ENCODE data around the gene IGFL3.
"Not testable (repeated sequence)": the region's sequence is repeated elsewhere in the genome, so short reads cannot be mapped to it uniquely, and the experiment has no call there.

The IGFL3 gene

DNA sequence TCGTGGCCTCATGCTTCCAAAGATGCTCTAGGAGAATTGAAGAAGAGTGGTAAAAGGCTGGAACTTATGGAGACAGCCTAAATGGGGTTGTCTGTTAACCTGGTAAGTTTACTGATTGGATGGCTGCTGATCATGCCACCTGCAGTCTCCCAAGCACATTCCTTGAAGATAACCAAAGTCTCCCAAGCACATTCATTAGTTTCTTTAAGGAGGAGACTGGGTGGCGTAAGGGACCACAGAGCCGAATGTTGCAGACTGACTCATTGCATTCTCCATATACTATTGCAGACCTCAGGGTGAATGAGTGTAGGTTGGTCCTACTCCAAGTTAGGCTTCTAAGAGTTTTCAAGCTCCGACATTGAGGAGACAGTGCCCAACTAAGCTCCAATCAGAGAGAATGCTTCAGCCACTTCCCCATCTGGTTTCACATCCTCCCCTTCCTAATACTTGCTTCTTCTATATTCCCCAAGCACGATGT is at the start of gene IGFL3:
TSS of gene IGFL3 (minus strand) at position 51 of the 478 bp plus-strand sequence. CDS start at position 12, 39 bp downstream.
- no peak for DNase-seq (ENCODE audit: low read depth, low spot score)

DNA sequence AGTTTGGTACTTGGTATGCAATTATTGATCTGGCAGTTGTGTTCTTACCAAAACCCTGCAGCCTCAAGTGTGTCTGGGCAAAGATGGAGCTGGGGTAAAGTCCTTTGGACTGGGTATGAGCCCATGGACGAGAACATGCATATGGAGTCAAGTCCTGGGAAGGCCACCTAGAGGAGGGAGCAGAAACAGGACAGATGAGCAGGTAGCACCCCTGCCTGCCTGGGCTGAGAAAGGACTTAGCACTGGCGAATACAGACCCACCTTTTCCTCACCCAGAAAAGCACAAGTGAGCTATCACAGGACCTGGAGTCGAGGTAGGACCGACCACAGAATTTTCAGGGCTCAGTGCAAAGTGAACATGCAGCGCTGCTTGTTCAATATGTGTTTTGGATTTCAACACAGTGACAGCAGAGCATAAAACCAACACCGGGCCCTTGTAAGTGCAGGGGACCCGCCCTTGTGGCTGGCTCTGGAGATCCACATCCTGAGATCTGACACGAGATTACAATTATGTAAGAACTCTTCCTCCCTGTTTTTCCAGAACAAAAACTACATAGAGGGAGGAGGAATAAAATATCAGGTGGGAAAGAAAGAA is 49.5 kb upstream of the IGFL3 start:
- DNase-seq (ENCODE audit: low read depth, low spot score) = no peak

DNA sequence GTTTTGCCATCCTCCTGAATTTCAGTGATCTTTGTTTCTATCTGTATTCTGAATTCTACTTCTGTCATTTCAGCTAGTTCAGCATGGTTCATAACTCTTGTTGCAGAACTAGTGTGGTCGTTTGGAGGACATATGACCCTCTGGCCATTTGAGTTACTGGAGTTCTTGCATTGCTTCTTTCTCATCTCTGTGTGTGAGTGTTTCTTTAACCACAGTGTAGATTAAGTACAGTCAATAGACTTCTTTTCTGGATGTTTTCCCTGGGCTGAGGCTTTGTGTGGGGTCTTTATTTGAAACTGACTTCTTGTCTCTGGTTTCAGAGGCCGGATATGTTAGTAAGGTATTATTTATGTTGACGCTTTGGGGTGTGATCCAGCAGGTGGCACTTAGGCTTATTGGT is 38.2 kb upstream of the IGFL3 start:
- DNase-seq (ENCODE audit: low read depth, low spot score) = no peak

DNA sequence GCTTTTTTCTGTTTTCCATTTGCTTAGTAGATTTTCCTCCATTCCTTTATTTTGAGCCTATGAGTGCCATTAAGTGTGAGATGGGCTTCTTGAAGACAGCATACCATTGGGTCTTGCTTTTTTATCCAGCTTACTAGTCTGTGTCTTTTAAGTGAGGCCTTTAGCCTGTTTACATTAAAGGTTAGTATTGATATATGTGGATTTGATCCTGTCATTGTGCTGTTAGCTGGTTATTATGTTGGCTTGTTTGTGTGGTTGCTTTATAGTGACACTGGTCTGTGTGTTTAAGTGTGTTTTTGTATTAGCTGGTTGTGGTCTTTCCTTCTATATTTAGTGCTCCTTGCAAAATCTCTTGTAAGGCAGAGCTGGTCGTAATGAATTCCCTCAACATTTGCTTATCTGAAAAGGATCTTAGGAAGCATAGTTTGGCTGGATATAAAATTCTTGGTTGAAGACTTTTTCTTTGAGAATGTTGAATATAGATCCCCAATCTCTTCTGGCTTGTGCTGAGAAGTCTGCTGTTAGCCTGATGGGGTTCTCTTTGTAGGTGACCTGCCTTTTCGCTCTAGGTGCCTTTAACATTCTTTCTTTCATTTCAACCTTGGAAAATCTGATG is 37.3 kb upstream of the IGFL3 start:
- DNase-seq (ENCODE audit: low read depth, low spot score) = not testable (repeated sequence)

- DNase-seq (ENCODE audit: low read depth, low spot score) = no peak
These were observed 35.8 kb upstream of the IGFL3 start for GRCh38 chr19:46160233-46160775.

DNA sequence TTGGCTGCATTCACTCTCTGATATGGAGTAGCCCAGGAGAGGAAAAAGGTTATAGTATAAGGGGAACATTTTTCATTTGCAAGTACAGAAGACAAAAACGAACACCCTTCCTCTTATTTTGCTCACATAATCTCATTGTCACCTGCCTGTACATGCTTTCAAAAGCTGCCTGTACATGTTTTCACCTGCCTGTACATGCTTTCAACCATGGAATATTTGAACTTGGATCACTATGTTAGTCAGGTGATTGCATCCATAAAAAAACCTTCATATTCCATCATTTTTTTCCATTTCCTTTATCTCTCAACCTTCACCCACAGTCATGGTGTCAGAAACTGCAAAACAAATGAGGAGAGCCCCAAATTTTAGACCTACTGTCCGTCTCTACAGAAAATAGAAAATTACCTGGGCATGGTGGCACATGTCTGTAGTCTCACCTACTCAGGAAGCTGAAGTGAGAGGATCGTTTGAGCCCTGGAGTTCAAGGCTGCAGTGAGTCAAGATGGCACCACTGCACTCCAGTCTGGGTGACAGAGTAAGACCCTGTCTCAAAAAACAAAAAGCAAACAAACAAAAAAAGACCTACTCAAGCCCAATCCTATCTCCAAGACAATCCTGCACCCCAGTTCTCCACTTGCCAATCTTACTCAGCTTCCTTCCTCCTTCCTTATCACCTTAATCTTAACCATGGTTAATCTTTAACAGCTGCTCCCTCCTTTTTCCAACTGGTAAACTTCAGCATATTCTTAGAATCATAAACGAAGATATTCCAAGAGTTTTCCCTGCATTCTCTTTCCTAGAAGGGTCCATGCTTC is 35.1 kb upstream of the IGFL3 start:
- no peak for DNase-seq (ENCODE audit: low read depth, low spot score)

- no peak for DNase-seq (ENCODE audit: low read depth, low spot score)
These were observed 30.7 kb upstream of the IGFL3 start for GRCh38 chr19:46155237-46155636.

- no peak for DNase-seq (ENCODE audit: low read depth, low spot score)
These were observed 26.1 kb upstream of the IGFL3 start for GRCh38 chr19:46150606-46151005.

GRCh38 chr19:46147791-46148288 is 23.4 kb upstream of the IGFL3 start, which contains the start of gene IGFL2:
IGFL2 (plus strand) TSS chr19:46148238; CDS start chr19:46148279, 41 bp downstream.
- DNase-seq (ENCODE audit: low read depth, low spot score) = no peak

DNA sequence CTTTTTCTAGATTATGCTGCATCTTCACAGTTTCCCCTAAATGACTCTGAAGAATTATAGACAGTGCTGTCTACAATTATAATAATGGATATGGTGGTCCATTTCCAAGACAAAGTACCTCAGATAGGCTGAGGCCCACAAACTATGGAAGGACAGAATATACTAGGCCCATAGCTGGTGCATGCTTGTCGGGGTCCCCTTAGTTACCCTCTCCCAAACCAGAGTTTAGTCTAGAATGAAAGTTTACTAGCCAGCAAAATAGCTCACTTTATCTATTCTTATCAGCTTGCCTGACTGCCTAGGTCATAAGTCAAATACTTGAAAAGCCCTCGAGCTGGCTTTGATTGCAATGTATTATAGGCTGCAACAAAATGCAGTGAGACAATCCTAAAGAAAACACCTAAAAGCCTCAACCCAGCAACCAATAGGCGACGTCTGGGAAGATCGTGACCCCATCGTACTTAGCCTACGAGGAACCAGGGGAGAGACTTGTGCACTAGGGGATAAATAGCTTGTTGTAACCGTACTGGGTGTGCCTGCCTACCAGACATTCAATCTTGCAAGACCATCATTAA is 22.8 kb upstream of the IGFL3 start:
- no peak for DNase-seq (ENCODE audit: low read depth, low spot score)

GRCh38 chr19:46144756-46145155 is 20.3 kb upstream of the IGFL3 start:
- no peak for DNase-seq (ENCODE audit: low read depth, low spot score)

GRCh38 chr19:46142294-46142693 is 17.8 kb upstream of the IGFL3 start:
- no peak for DNase-seq (ENCODE audit: low read depth, low spot score)

DNA sequence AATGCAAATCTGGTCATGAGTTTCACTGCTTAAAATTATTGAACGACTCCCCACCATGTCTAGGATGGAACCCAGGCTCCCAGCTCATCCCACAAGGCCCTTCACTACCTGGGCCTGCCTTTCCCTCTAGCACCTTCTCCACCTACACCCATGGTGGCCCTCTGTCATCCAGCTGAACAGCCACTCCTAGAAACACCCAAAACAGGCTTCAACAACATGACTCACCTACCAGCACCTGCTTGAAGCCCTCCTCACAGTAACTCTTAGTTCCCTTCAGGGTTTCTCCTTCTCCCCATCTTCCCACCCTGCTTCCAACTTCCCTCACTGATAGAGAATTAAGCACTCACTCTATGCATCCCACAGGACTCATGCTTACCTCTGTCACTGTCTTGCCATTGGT is 16.9 kb upstream of the IGFL3 start:
- DNase-seq (ENCODE audit: low read depth, low spot score) = no peak

GRCh38 chr19:46137915-46138473 is 13.5 kb upstream of the IGFL3 start:
- DNase-seq (ENCODE audit: low read depth, low spot score) = no peak

DNA sequence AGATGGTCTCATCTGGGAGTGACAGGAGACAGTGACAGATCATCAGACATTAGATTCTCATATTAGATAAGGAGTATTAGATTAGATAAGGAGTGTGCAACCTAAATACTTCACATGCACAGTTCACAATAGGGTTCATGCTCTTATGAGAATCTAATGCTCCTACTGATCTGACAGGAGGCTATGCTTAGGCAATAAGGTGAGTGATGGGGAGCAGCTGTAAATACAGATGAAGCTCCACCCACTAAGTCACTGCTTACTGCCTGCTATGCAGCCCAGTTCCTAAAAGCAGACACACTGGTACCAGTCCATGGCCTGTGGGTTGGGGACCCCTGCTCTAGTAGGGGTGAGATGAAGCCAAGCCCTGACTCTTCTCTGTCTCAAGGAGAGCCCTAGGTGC is 10.0 kb upstream of the IGFL3 start:
- DNase-seq (ENCODE audit: low read depth, low spot score) = no peak

- peak; percentile 54 for DNase-seq (ENCODE audit: low read depth, low spot score)
These were observed 9.3 kb upstream of the IGFL3 start for GRCh38 chr19:46133777-46134241.

DNA sequence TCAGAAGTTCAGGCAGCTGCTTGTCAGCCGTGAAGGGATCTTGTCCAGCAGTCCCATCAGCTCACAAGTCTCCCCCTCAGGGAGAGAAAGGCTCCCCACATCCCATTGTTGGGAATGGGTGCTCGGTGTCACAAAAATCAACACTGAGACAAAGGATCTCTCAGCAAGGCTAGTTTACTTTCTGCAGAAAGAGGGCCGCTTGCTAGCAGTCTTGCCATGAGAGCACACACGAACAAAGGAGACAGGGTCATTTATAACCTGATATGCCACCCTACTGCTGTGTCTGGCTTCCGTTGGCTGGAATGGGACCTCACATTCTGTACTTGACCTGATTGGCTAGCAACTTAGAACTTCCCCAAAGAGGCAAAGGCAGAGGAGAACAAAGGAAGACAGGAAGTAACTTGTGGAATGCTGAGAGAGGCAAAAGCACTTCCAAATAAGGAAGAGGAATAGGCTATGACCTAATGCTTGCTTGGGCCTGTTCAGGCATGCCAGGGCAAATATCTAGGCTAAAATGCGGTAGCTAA is 8.7 kb upstream of the IGFL3 start:
- DNase-seq (ENCODE audit: low read depth, low spot score) = peak; percentile 97

DNA sequence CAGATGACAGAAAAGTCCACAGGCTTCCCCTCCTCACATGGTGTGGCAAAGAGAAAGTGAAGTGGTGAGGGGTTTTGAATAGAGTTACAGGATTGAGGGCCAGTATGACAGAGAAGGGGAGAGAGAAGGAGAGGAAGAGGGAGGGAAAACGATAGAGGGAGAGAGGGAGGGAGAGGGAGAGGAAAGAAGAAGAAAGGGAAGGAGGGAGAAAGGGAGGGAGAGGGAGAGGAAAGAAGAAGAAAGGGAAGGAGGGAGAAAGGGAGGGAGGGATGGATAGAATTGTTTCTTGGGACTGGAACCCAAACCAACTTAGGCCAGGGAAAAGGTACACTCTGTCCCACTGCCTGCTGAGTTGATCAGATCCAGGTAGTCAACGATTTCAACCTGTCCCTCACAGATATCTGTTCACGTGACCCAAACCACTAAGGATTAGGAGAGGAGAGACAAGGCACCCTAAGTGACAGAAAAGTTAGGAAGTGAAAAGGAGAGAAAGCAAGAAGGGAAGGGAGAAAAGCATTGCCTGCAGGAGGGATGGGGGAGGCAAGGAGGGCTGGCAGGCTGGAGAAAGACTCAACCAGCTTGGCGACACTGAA is 8.1 kb upstream of the IGFL3 start:
- DNase-seq (ENCODE audit: low read depth, low spot score) = no peak

DNA sequence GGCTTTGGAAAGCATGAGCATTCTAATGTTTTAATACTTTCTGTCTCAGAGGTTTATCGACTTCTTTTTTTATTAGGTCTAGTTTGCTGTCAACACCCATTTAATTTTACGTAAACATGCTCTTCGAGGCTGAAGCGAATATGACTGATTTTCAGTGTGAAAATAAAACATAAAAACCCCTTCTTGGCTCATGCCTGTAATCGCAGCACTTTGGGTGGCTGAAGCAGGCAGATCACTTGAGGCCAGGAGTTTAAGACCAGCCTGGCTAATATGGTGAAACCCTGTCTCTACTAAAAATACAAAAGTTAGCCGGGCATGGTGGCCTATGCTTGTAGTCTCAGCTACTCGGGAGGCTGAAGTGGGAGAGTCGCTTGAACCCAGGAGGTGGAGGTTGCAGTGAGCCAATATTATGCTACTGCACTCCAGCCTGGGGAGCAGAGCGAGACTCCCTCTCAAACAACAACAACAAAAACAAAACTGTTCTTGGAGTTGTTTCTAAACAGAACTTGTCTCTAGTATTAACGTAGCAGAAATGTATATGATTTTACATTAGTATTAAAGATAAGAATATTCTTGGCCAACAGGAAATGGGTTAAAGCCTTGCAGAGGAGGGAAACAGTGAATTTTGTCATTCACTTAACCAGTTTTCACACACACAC is 7.1 kb upstream of the IGFL3 start:
- DNase-seq (ENCODE audit: low read depth, low spot score) = no peak

DNA sequence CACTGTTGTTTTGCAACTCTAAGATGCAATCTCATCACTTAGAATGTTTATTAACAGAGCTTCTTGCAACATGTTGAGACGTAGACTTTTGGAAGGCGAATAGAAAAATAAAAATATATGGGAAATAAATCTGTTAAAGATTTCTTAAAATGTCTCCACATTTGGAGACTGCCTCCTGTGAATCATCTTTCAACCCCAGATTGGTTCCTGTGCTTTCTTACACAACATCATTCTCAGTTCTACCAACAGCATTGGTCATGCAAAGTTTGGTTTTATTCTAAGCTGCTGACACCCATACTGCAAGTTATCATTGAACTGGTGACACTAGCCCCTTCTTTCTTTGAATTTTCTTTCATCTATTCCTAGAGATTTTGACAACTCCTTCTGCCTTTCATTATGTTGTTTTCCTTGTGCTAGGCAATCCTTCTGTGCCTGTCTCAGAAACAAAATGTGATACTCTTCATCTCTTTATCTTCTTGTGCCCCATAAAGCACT is 1.6 kb upstream of the IGFL3 start:
- DNase-seq (ENCODE audit: low read depth, low spot score) = no peak

Measured in iPS DF 19.7 (cell line).